Liver (tissue), 9 donors: ENCODE results near the gene DNAAF8. TPM values are rescaled to one million over a fixed set of nuclear protein-coding genes. Genes with fewer than 3 reads are reported as not detected.

Experiments
- DNase-seq: peaks from one replicate; pipeline ENCODE4 v3.0.0-alpha.2; 2017; ENCODE audit warnings: low spot score
- H3K27ac ChIP-seq, 2 donors: one replicate each; pipeline ENCODE4 v1.7.0; 2013; ENCODE audit warnings: inconsistent platforms in 2 of 2, low read length in 2 of 2, control low read depth in 1 of 2, low read depth in 1 of 2, mild to moderate bottlenecking in 1 of 2
- H3K27me3 ChIP-seq, 4 donors: one replicate each; pipeline versions ENCODE4 v1.6.1 to v1.7.0; 2013; ENCODE audit warnings: low read length in 3 of 4, inconsistent platforms in 1 of 4, mild to moderate bottlenecking in 1 of 4, moderate library complexity in 1 of 4; ENCODE audit not compliant: control insufficient read depth in 4 of 4, insufficient read depth in 4 of 4
- H3K36me3 ChIP-seq, 4 donors: one replicate each; pipeline versions ENCODE4 v1.6.1 to v1.7.0; 2013; ENCODE audit warnings: low read length in 3 of 4, mild to moderate bottlenecking in 3 of 4, low read depth in 1 of 4, moderate library complexity in 1 of 4; ENCODE audit not compliant: control insufficient read depth in 4 of 4, insufficient read depth in 3 of 4
- H3K4me1 ChIP-seq, 4 donors: one replicate each; pipeline versions ENCODE4 v1.6.1 to v1.7.0; 2013; ENCODE audit warnings: low read length in 3 of 4, mild to moderate bottlenecking in 3 of 4, moderate library complexity in 1 of 4; ENCODE audit not compliant: control insufficient read depth in 4 of 4, insufficient read depth in 4 of 4
- H3K4me3 ChIP-seq, 3 donors: one replicate each; pipeline versions ENCODE4 v1.6.1 to v1.7.0; 2013; ENCODE audit warnings: low read length in 3 of 3, control low read depth in 1 of 3, low read depth in 1 of 3, mild to moderate bottlenecking in 1 of 3
- H3K9ac ChIP-seq, 2 donors: one replicate each; pipeline ENCODE4 v1.7.0; 2013; ENCODE audit warnings: low read length in 2 of 2, mild to moderate bottlenecking in 2 of 2, moderate library complexity in 2 of 2, control low read depth in 1 of 2, low read depth in 1 of 2
- H3K9me3 ChIP-seq, 4 donors: one replicate each; pipeline versions ENCODE4 v1.6.1 to v1.7.0; 2013; ENCODE audit warnings: low read length in 3 of 4; ENCODE audit not compliant: control insufficient read depth in 4 of 4
- EGR1 ChIP-seq, 2 donors: IDR thresholded peaks; 2 replicates each; pipeline ENCODE4 v1.6.1; 2016 to 2018; ENCODE audit warnings: antibody characterized with exemption in 2 of 2, low read depth in 2 of 2
- FOXA2 ChIP-seq: IDR thresholded peaks from 2 replicates; pipeline ENCODE4 v1.6.1; 2016; ENCODE audit warnings: antibody characterized with exemption
- GABPA ChIP-seq, 2 donors: IDR thresholded peaks in 1 of 2; conservative IDR thresholded peaks in 1 of 2; 2 replicates each; pipeline ENCODE4 v1.6.1; 2016; ENCODE audit warnings: antibody characterized with exemption in 2 of 2, mild to moderate bottlenecking in 1 of 2, moderate library complexity in 1 of 2
- HNF4A ChIP-seq, 2 donors: conservative IDR thresholded peaks; 2 replicates each; pipeline ENCODE4 v1.6.1; 2016; ENCODE audit warnings: antibody characterized with exemption in 2 of 2, mild to moderate bottlenecking in 2 of 2
- HNF4G ChIP-seq: IDR thresholded peaks from 2 replicates; pipeline ENCODE4 v1.6.1; 2016; ENCODE audit warnings: antibody characterized with exemption
- JUND ChIP-seq, 2 donors: IDR thresholded peaks; 2 replicates each; pipeline ENCODE4 v1.6.1; 2016; ENCODE audit warnings: antibody characterized with exemption in 2 of 2
- NR2F2 ChIP-seq: IDR thresholded peaks from 2 replicates; pipeline ENCODE4 v1.6.1; 2016; ENCODE audit warnings: antibody characterized with exemption
- RAD21 ChIP-seq, 2 donors: IDR thresholded peaks; 2 replicates each; pipeline ENCODE4 v1.6.1; 2016; ENCODE audit warnings: antibody characterized with exemption in 2 of 2, mild to moderate bottlenecking in 2 of 2
- RXRA ChIP-seq, 2 donors: IDR thresholded peaks; 2 replicates each; pipeline ENCODE4 v1.6.1; 2017 to 2018; ENCODE audit warnings: antibody characterized with exemption in 2 of 2, mild to moderate bottlenecking in 1 of 2
- SP1 ChIP-seq: IDR thresholded peaks from 2 replicates; pipeline ENCODE4 v1.6.1; 2018; ENCODE audit warnings: antibody characterized with exemption, mild to moderate bottlenecking
- TAF1 ChIP-seq: conservative IDR thresholded peaks from 2 replicates; pipeline ENCODE4 v1.6.1; 2016; ENCODE audit warnings: antibody characterized with exemption, mild to moderate bottlenecking
- WGBS: extraction: QIAGEN DNeasy Blood & Tissue Kit; methylation state at CpG from one replicate; pipeline ENCODE4 v1.1.7; 2013; 5-methylcytosine and 5-hydroxymethylcytosine counted together
- polyA plus RNA-seq, 2 donors: library from polyadenylated mRNA; stranded (reverse) in 1 of 2; unstranded in 1 of 2; fragments of 200-250 nt in 1 of 2; fragments of >200 nt in 1 of 2; fragmentation: Nextera tagmentation in 1 of 2; extraction: Ambion mirVana in 1 of 2; gene quantifications; one replicate each; pipeline versions ENCODE4 v1.2.1 to v1.2.3, GENCODE V29; 2013 to 2015
- total RNA-seq, 2 donors: library from RNA; depleted of rRNA; stranded (reverse); fragments of >200 nt; gene quantifications; one replicate each; pipeline ENCODE4 v1.2.3, GENCODE V29; 2014
- TF ChIP-seq, protein P1 (sequence below): IDR thresholded peaks from 2 replicates; pipeline ENCODE4 v1.6.1; 2016; ENCODE audit warnings: antibody characterized with exemption
- TF ChIP-seq, protein P2 (sequence below): IDR thresholded peaks from 2 replicates; pipeline ENCODE4 v1.6.1; 2016; ENCODE audit warnings: antibody characterized with exemption
- TF ChIP-seq, protein P3 (sequence below): fragments of 150-350 bp; IDR thresholded peaks from 2 replicates; pipeline ENCODE4 v1.5.1; 2017; ENCODE audit warnings: improper control_type of control experiment, low read depth, low read length; ENCODE audit not compliant: missing input control
- donor health status: healthy.
- donor health status: healthy.
- donor health status: healthy.
- donor health status: healthy.
- donor health status: healthy.

DNAAF8 gene
- total and polyA plus RNA-seq, 4 donors, result 0.33 to 0.75 (median 0.56) TPM

DNA sequence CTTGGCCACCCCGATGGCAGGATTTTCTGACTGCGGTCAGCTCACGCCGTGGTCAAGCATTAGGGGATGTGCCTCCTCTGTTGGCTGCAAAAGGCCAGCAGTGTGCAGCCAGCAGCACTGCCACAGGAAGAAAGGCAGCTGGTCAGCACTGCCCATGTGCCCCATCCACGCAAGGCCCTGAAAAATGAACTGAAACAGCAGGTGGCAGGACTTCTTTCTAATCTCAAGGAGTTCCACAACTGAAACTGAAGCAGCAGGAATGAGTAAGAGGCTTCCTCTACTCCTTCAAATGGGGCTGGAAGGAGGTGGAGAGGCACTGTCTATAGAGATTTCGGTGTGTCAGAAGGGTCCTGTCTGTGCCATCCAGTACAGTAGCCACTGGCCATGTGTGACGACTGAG is 29.5 kb downstream of the DNAAF8 start:
- Histone ChIP-seq H3K9me3 (no peaks in the 10 kb centered on the region), H3K4me1 (peaks cover 3 to 24% (median 22%) of the 10 kb centered on the region in 4 donors), H3K9ac (no peak overlapping the region), H3K27me3 (no peaks in the 10 kb centered on the region), H3K36me3 (peaks cover 6 to 44% (median 24%) of the 10 kb centered on the region in 4 donors), H3K27ac (no peak overlapping the region), H3K4me3 (no peak overlapping the region)
- WGBS, result 94% methylated on average over 7 of the region's 7 CpGs
- no peak for DNase-seq
- no peak for TF ChIP-seq RXRA (IDR thresholded peaks at IDR 0.05)
- no peak for TF ChIP-seq TAF1
- TF ChIP-seq NR2F2, result no peak

DNA sequence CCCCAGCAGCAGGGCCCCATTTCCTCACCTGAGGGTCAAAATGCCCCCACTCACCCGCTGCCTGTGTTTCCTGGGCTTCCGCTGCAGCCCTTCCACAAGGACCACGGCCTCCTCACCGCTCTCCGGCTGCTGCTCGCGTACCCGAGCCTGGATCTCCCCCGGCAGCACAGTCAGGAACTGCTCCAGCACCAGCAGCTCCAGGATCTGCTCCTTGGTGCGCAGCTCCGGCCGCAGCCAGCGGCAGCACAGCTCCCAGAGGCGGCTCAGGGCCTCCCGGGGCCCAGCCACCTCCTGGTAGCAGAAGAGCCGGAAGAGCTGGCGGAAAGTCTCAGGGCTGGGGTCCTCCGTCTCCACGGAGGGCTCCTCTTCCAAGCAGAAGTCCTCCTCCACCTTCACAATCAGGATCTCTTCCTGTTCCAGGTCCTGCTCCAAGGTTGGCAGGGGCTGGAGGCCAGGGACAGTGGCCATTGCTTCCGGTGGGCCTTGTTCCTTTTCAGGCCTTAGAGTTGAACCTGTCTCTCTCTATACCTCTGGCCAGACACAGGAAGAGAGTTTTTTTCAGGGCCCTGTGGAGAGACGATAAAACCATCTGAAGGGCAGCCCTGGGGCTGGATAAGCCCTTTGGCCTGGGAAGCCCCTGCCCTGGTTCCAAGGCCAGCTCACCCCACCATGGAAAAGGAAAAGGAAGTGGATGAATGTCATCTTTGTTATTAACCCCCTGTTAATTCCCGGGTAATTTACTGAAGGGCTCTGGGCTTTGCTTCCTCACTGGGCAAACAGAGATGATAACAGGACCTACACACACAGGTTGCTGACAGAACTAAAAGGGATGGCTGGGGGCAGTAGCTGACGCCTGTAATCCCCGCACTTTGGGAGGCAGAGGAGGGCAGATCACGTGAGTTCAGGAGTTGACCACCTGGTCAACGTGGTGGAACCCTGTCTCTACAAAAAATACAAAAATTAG is 31.5 kb downstream of the DNAAF8 start:
- peak overlapping the region; percentile 60 to 71 for H3K27ac ChIP-seq
- peaks cover 1 to 27% (median 15%) of the 10 kb centered on the region in 4 donors for H3K36me3 ChIP-seq
- H3K9me3 ChIP-seq, result no peaks in the 10 kb centered on the region
- no peaks in the 10 kb centered on the region for H3K27me3 ChIP-seq
- H3K4me3 ChIP-seq, result peak overlapping the region; percentile 55 to 98 (median 91)
- H3K9ac ChIP-seq, result peak overlapping the region; percentile 32 to 90
- no peak for DNase-seq
- TF ChIP-seq NR2F2, result peak; percentile 24
- TF ChIP-seq, protein P1, sequence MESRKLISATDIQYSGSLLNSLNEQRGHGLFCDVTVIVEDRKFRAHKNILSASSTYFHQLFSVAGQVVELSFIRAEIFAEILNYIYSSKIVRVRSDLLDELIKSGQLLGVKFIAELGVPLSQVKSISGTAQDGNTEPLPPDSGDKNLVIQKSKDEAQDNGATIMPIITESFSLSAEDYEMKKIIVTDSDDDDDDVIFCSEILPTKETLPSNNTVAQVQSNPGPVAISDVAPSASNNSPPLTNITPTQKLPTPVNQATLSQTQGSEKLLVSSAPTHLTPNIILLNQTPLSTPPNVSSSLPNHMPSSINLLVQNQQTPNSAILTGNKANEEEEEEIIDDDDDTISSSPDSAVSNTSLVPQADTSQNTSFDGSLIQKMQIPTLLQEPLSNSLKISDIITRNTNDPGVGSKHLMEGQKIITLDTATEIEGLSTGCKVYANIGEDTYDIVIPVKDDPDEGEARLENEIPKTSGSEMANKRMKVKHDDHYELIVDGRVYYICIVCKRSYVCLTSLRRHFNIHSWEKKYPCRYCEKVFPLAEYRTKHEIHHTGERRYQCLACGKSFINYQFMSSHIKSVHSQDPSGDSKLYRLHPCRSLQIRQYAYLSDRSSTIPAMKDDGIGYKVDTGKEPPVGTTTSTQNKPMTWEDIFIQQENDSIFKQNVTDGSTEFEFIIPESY, result no peak
- 69% methylated on average over 26 of the region's 26 CpGs for WGBS
- peaks cover 3 to 30% (median 28%) of the 10 kb centered on the region in 4 donors for H3K4me1 ChIP-seq

DNA sequence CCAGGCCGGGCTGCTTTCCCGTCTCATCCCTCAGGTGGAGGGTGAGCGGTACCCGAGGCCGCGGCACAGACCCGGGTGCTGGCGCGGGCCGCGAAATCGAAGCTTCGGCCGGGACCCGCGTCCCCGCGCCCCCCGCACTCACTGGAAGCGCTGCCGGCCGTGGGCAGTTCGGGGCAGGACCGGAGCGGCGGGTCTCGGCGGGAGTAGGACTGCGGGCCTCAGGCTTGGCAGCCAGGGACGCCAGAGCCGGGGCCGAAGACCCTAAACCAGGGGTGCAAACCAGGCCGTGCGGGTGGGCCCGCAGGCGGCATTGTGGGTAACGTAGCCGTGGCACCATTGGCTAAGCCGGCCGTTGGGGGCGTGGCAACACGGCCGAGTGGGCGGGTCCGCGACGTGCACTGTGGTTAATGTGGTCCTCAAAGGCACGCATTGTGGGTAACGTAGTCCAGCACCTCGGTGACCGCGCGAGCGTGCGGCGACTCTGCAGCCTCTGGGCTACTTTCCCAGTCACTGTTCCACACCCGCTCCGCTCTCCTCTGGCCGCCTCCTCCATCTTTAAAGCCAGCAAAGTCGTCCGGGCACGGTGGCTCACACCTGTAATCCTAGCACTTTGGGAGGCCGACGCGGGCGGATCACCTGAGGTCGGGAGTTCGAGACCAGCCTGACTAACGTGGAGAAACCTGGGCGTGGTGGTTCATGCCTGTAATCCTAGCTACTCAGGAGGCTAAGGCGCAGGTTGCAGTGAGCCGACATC is 32.7 kb downstream of the DNAAF8 start, which contains the start of gene ZNF500:
TSS of gene ZNF500 (minus strand) at position 288 of the 754 bp plus-strand sequence. CDS start 1,184 bp downstream, outside the sequence.
- H3K4me3 ChIP-seq, result peak within 1 kb of the TSS; percentile 55 to 98 (median 91)
- WGBS, result 3% methylated on average over 72 of the region's 72 CpGs
- H3K36me3 ChIP-seq, result peaks cover 0 to 19% (median 11%) of the 10 kb centered on the region in 4 donors
- peaks cover 3 to 30% (median 28%) of the 10 kb centered on the region in 4 donors for H3K4me1 ChIP-seq
- H3K27ac ChIP-seq, result peak within 1 kb of the TSS; percentile 85 to 91
- H3K9me3 ChIP-seq, result no peaks in the 10 kb centered on the region
- DNase-seq, result peak; percentile 99
- peak within 1 kb of the TSS; percentile 32 to 90 for H3K9ac ChIP-seq
- H3K27me3 ChIP-seq, result no peaks in the 10 kb centered on the region
- TF ChIP-seq RAD21 (IDR thresholded peaks at IDR 0.05) (peak; percentile 6 to 33), SP1 (peak; percentile 83), JUND (IDR thresholded peaks at IDR 0.05) (no peak), HNF4G (no peak), EGR1 (IDR thresholded peaks at IDR 0.05; ENCODE audit: low read depth in 2 of 2) (peak; percentile 34 to 48), HNF4A (conservative IDR thresholded peaks at IDR 0.05) (no peak), GABPA (IDR thresholded peaks at IDR 0.05 in 1 of 2, conservative IDR thresholded peaks at IDR 0.05 in 1 of 2) (peak in 1 of 2 donors; percentile 86), RXRA (IDR thresholded peaks at IDR 0.05) (peak; percentile 80 to 88), TAF1 (no peak), NR2F2 (no peak), FOXA2 (no peak)
- TF ChIP-seq, protein P2, sequence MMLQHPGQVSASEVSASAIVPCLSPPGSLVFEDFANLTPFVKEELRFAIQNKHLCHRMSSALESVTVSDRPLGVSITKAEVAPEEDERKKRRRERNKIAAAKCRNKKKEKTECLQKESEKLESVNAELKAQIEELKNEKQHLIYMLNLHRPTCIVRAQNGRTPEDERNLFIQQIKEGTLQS, result no peak
- TF ChIP-seq, protein P3, sequence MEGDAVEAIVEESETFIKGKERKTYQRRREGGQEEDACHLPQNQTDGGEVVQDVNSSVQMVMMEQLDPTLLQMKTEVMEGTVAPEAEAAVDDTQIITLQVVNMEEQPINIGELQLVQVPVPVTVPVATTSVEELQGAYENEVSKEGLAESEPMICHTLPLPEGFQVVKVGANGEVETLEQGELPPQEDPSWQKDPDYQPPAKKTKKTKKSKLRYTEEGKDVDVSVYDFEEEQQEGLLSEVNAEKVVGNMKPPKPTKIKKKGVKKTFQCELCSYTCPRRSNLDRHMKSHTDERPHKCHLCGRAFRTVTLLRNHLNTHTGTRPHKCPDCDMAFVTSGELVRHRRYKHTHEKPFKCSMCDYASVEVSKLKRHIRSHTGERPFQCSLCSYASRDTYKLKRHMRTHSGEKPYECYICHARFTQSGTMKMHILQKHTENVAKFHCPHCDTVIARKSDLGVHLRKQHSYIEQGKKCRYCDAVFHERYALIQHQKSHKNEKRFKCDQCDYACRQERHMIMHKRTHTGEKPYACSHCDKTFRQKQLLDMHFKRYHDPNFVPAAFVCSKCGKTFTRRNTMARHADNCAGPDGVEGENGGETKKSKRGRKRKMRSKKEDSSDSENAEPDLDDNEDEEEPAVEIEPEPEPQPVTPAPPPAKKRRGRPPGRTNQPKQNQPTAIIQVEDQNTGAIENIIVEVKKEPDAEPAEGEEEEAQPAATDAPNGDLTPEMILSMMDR, result no peak
- TF ChIP-seq, protein P1, result peak; percentile 94
